NOMO-1 treated with dmso at 0.1 percent for 144 hours (cell line): Measurements from ENCODE around the gene USP36.

ENCODE experiments used
- DNase-seq: peaks from one replicate; lab custom pipeline; 2025; ENCODE audit not compliant: unreplicated experiment; lab: John Stamatoyannopoulos, UW

USP36 gene

GRCh38 chr17:78818152-78818846, 22.3 kb downstream of the USP36 start:
- no peak for DNase-seq

- no peak for DNase-seq
Observed at GRCh38 chr17:78817123-78817522, 23.5 kb downstream of the USP36 start.

GRCh38 chr17:78815696-78816095, 24.9 kb downstream of the USP36 start:
- DNase-seq: no peak

GRCh38 chr17:78812855-78813254, 27.8 kb downstream of the USP36 start:
- DNase-seq: no peak

GRCh38 chr17:78808163-78808562, 32.5 kb downstream of the USP36 start:
- no peak for DNase-seq

GRCh38 chr17:78806451-78806850, 34.2 kb downstream of the USP36 start:
- no peak for DNase-seq

- DNase-seq: no peak
Observed at GRCh38 chr17:78805301-78805700, 35.3 kb downstream of the USP36 start.

GRCh38 chr17:78804777-78805176, 35.8 kb downstream of the USP36 start:
- no peak for DNase-seq

- no peak for DNase-seq
Observed at GRCh38 chr17:78803186-78803845, 37.3 kb downstream of the USP36 start.

GRCh38 chr17:78802459-78802858, 38.2 kb downstream of the USP36 start:
- no peak for DNase-seq

- DNase-seq: no peak
Observed at GRCh38 chr17:78802008-78802407, 38.6 kb downstream of the USP36 start.

- DNase-seq: no peak
Observed at GRCh38 chr17:78800132-78800931, 40.3 kb downstream of the USP36 start.

GRCh38 chr17:78798695-78799559, 41.7 kb downstream of the USP36 start:
- DNase-seq: no peak

- DNase-seq: no peak
Observed at GRCh38 chr17:78797691-78798585, 42.7 kb downstream of the USP36 start.

- DNase-seq: no peak
Observed at GRCh38 chr17:78797213-78797612, 43.4 kb downstream of the USP36 start.

GRCh38 chr17:78796517-78796900, 44.1 kb downstream of the USP36 start:
- DNase-seq: no peak

- DNase-seq: no peak
Observed at GRCh38 chr17:78795861-78796516, 44.6 kb downstream of the USP36 start.

GRCh38 chr17:78794864-78795640, 45.6 kb downstream of the USP36 start:
- no peak for DNase-seq

- DNase-seq: no peak
Observed at GRCh38 chr17:78794399-78794798, 46.2 kb downstream of the USP36 start.
